Vagina (tissue), 2 donors: ENCODE results near the gene DEUP1.

Experiments
- POLR2AphosphoS5 ChIP-seq, 2 donors: sonication (generic); formaldehyde crosslinking; IDR thresholded peaks; one replicate each; pipeline ENCODE4 v1.9.0; 2017; ENCODE audit warnings: antibody characterized with exemption in 2 of 2, mild to moderate bottlenecking in 2 of 2, low read depth in 1 of 2; ENCODE audit not compliant: insufficient read depth in 1 of 2
- TF ChIP-seq, protein P1 (sequence below), 3 experiments: fragments of 450-650 bp in 2 of 3; fragments of 200-600 bp in 1 of 3; sonication (generic) in 1 of 3; IDR thresholded peaks; one replicate each; pipeline ENCODE4 v1.5.1; 2017 to 2019; ENCODE audit warnings: antibody characterized with exemption in 3 of 3, mild to moderate bottlenecking in 2 of 3, moderate library complexity in 2 of 3

DNA sequence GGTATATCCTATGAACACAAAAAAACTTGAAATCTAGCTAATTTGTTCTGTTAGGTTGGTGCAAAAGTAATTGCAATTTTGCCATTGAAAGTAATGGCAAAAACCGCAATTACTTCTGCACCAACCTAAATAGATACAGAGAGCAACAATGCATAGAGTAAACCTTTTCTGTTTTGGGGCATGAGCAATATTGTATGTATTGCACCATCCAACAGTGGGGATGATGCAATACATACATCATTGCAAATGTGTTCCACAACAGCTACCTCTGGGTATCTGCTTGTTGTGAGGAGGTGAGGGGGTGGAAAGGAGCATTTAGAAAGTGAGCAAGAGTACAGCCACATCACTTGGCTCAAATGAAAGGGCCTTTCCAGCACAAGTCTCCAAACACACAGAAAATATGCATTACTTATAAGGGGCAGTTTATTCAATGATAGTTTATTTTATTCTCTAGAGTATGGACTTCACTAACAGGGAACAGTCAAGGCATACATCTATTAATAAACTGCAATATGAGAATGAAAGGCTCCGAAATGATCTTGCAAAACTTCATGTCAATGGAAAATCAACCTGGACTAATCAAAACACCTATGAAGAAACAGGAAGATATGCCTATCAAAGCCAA is 77.3 kb downstream of the DEUP1 start:
- no peak for TF ChIP-seq POLR2AphosphoS5 (IDR thresholded peaks at IDR 0.05; ENCODE audit: insufficient read depth in 1 of 2, low read depth in 1 of 2)
- TF ChIP-seq, protein P1, sequence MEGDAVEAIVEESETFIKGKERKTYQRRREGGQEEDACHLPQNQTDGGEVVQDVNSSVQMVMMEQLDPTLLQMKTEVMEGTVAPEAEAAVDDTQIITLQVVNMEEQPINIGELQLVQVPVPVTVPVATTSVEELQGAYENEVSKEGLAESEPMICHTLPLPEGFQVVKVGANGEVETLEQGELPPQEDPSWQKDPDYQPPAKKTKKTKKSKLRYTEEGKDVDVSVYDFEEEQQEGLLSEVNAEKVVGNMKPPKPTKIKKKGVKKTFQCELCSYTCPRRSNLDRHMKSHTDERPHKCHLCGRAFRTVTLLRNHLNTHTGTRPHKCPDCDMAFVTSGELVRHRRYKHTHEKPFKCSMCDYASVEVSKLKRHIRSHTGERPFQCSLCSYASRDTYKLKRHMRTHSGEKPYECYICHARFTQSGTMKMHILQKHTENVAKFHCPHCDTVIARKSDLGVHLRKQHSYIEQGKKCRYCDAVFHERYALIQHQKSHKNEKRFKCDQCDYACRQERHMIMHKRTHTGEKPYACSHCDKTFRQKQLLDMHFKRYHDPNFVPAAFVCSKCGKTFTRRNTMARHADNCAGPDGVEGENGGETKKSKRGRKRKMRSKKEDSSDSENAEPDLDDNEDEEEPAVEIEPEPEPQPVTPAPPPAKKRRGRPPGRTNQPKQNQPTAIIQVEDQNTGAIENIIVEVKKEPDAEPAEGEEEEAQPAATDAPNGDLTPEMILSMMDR (IDR thresholded peaks at IDR 0.05): no peak
